GM18519 (cell line): Measurements from ENCODE around the gene MAP4K2.
A peak's percentile ranks its signal among the peaks of the same experiment; 100 is the strongest.
"Not testable (repeated sequence)": the region's sequence is repeated elsewhere in the genome, so short reads cannot be mapped to it uniquely, and the experiment has no call there.

Source experiments
- ATAC-seq: cut with Tn5 transposase; IDR thresholded peaks from one replicate; pipeline ENCODE4 v1.9.1; 2021; ENCODE audit warnings: mild to moderate bottlenecking, moderate library complexity; ENCODE audit not compliant: unreplicated experiment, low FRiP score

Gene MAP4K2

GRCh38 chr11:64815433-64815832 is 12.4 kb upstream of the MAP4K2 start:
- not testable (repeated sequence) for ATAC-seq

GRCh38 chr11:64814712-64815187 is 11.7 kb upstream of the MAP4K2 start:
- peak; percentile 47 for ATAC-seq

GRCh38 chr11:64813826-64814225 is 10.8 kb upstream of the MAP4K2 start:
- no peak for ATAC-seq

DNA sequence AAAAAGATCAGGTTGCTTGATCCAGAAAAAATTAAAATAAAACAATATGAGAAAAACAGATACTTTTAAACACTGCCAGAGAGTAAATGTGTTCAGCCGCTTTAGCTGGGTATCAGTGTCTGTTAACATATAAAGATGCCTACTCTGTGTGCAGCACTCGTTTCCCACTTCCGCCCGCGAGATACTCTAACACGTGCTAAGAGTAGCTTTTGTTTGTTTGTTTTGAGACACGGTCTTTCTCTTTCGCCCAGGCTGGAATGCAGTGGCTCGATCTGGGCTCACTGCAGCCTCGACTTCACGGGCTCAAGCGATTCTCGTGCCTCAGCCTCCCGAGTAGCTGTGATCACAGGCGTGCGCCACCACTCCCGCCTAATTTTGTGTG is 7.9 kb upstream of the MAP4K2 start:
- no peak for ATAC-seq

DNA sequence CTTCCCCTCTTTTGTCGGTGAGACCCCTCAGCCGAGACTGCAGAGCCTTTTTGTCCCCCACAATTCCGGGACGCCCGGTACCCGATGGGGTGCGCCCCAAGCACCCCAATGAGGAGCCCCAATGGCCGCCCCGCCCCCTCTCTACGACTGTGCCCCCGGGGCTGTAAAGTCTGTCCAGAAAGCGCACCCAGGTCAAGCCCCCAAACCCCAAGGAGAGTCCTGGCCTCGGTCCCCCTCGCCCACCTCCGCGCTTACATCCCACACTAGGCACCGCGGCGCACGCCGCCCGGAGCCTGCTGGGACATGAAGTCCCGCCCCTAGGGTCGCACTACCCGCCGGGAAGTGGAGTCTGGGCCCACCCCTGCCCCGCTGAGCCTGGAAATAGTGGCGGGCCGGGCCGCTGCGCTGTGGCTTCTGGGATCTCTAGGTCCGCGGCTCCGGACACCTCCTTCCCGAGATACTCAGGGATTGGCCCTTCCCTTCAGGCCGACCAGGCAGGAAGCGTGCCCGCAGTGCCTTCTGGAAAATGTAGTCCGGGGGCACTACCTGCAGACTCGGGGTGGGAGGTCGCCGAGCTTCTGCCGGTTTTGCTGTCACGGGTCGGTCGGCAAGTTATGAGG is 7.4 kb upstream of the MAP4K2 start, which contains the start of gene MEN1:
MEN1 (minus strand) TSS at position 281 of the 620 bp plus-strand sequence. CDS start 442 bp downstream, outside the sequence.
- ATAC-seq = no peak

DNA sequence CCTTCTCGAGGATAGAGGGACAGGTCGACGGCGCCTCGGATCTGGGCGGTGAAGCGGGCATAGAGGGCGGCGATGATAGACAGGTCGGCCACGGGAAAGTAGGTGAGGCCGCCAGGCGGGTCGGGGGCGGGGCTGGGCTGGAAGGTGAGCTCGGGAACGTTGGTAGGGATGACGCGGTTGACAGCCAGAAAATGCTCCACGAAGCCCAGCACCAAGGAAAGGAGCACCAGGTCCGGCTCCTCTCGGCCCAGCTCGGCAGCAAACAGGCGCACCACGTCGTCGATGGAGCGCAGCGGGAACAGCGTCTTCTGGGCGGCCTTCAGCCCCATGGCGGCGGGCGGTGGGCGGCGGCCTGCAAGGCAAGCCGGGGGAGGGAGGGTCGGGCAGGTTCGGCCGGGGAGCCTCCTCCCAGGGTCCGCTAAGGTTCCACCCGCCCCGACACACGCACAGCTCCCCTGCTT is 6.8 kb upstream of the MAP4K2 start:
- ATAC-seq = no peak

GRCh38 chr11:64805481-64805880 is 2.5 kb upstream of the MAP4K2 start:
- ATAC-seq = no peak

- ATAC-seq = no peak
These were observed 1.6 kb upstream of the MAP4K2 start for GRCh38 chr11:64804346-64805210.

DNA sequence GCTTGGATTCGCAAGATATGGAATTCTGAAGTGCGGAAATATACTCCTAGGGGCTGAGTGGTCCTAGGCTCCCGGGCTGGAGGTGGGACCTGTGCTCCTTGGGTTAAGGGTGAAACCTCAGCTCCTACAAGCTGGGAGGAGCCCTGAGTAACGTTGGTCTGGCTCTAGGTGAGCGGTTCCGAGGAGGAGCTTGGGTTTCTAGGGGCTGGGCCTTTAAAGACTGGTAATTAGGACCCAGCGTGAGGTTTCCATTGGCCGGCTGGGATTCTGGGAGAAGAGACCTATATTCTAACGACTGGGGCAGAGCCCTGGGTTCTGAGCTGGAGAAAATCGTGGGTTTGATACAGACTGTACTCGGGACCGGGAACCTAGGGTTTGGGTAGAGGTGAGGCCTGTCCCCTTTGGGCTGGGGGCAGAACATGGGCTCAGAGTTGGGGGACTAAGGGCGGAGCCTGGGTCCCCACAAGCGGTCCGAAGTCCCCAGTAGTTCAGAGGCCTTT is 882 bp upstream of the MAP4K2 start:
- no peak for ATAC-seq

DNA sequence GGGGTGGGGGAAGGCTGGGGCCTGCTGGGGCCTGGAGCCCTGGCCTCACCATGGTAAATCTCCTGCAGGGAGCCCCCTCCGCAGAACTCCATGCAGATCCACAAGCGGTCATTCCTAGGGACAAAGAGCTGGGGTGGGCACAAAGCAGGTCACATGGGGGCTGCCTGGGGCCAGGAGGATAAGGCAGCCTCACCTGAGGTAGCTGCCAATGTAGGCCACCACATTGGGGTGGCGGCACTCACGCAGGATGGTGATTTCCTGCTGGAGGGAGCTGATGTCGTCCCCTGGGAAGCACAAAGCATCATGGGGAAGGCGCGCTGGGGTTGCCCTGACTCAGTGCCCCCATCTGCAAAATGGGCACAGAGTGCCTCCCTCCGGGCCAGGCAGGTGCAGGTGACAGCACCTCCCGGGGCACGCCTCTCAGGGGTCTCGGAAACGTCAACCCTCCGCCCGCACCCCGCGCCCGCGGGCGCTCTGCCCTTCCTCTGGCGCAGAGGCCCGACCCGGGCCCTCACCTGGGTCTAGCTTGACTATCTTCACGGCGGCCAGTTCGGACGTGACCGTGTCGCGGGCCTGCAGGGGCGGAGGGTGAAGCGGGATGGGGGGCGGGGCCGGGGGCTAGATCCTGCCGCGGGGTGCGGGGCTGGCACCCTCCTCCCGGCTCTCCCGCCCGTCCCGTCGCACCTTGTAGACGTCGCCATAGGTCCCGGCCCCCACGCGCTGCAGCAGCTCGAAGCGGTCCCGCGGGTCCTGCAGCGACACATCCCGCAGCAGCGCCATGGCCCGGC is 450 bp downstream of the MAP4K2 start:
- no peak for ATAC-seq

- no peak for ATAC-seq
These were observed 1.2 kb downstream of the MAP4K2 start for GRCh38 chr11:64801561-64802369.

GRCh38 chr11:64801158-64801464 is 1.9 kb downstream of the MAP4K2 start:
- ATAC-seq = no peak

DNA sequence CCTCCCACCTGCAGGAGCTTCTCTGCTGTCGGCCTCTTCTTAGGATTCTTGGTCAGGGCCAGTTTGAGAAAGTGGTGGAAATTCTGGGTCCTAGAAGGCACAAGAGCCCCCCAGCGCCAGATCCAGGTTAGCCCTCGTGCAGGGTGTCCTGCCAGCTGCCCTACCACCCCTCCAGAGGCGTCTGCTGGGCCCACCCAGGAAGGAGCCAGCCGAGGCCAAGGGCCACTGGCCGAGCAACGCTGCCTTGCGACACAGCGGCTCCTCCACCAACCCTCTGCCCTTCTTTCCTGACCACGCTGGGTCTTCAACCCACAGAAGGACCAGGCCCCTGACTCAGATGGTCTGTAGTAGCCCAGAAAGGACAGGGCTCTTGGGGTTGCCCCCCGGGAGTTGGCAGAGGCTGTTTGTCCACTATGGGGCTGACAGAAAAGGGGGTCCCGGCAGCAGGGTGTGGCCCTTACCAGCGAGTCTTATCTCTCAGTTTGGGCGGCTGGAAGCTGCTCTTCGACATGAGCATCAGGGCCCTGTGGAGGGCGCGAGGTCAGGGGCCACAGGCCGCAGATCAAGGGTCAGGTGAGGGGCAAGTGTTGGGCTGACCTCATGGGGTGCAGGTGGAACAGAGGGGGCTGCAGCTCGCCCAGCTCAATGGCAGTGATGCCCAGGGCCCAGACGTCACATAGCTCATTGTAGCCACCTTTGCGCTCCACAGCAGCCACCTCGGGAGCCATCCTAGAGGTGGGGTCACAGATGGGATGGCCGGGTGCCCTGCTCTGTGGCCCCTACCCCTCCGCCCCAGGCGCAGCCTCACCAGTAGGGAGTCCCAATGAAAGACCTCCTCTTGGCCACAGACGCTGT is 2.5 kb downstream of the MAP4K2 start:
- ATAC-seq = no peak

- ATAC-seq = no peak
These were observed 3.3 kb downstream of the MAP4K2 start for GRCh38 chr11:64799623-64800302.

DNA sequence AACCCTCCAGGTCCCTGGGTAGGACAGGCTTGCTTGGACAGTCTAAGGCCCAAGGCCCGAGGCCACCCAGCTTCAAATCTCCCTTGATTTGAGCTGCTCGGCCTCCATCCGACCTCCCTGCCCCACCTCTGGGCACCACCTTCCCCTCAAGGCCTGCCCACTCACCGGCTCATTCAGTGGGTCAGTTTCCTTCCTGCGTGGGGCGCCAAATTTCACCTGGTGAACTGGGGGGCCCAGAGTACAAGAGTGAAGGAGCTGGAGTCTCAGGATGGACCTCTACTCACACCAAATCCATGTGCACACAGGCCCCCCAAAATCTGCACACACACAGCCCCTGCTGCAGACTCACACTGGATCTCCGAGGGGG is 3.8 kb downstream of the MAP4K2 start:
- ATAC-seq = no peak

GRCh38 chr11:64796757-64797541 is 6.1 kb downstream of the MAP4K2 start:
- ATAC-seq = no peak

- no peak for ATAC-seq
These were observed 6.8 kb downstream of the MAP4K2 start for GRCh38 chr11:64796047-64796756.
